Measurements from ENCODE around the gene TACC2.
"Not testable (repeated sequence)": the region's sequence is repeated elsewhere in the genome, so short reads cannot be mapped to it uniquely, and the experiment has no call there.

DNA sequence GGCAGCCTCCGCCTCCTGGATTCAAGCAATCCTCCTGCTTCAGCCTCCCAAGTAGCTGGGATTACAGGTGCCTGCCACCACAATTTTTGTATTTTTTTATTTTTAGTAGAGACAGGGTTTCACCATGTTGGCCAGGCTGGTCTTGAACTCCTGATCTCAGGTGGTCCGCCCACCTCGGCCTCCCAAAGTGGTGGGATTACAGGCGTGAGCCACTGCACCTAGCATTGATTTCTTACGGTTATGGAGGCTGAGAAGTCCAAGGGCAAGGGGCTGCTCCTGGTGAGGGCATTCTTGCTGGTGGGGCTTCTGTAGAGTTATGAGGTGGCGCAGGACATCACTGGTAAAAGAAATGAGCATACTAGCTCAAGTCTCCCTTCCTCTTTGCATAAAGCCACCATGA is 86.9 kb downstream of the TACC2 start:
- not testable (repeated sequence) for TF ChIP-seq CTCF (IDR thresholded peaks at IDR 0.05; ENCODE audit: insufficient read depth, low read length, poor library complexity, severe bottlenecking); EZH2phosphoT487 (conservative IDR thresholded peaks at IDR 0.05; ENCODE audit: low read length)
